ENCODE data around the gene DENND6B.
A peak's percentile ranks its signal among the peaks of the same experiment; 100 is the strongest.

Gene DENND6B

GRCh38 chr22:50314455-50315288 is 12.1 kb downstream of the DENND6B start:
- DNase-seq = peak; percentile 63

DNA sequence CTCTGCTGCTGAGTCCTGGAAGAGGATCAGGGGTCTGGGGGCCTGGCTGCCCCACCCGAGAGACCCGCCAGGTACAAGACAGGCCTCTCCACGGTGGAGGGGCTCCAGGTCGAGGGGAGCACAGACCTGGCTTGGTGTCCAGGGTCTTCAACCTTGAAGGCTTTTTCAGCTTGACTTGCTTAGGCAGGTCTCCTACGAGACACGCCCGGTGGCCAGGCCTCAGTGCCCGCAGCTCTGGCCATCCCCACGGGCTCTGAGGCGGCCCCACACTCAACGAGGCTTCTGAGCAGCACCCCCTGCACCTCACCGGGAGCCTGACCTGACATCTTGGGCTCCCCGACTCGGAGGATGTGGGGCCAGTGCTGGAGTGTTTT is 12.7 kb downstream of the DENND6B start:
- no peak for DNase-seq

- no peak for DNase-seq
Measured at GRCh38 chr22:50313600-50313999, 13.2 kb downstream of the DENND6B start.

GRCh38 chr22:50313021-50313420 is 13.8 kb downstream of the DENND6B start:
- no peak for DNase-seq

DNA sequence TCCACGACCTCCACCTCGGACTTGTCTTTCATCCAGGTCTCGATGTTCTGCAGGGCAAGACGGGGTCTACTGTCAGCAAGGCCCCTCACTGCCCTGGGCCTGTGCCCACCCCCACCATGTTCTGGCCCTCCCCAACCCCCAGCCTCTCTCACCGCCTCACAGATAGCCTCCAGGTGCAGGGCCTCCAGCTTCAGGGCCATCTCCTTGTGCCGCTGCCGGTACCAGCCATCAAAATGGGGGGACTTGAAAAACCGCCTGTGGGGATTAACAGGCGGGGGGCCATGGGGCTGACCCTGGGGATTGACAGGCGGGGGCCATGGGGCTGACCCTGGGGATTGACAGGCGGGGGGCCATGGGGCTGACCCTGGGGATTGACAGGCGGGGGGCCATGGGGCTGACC is 14.4 kb downstream of the DENND6B start:
- no peak for DNase-seq

DNA sequence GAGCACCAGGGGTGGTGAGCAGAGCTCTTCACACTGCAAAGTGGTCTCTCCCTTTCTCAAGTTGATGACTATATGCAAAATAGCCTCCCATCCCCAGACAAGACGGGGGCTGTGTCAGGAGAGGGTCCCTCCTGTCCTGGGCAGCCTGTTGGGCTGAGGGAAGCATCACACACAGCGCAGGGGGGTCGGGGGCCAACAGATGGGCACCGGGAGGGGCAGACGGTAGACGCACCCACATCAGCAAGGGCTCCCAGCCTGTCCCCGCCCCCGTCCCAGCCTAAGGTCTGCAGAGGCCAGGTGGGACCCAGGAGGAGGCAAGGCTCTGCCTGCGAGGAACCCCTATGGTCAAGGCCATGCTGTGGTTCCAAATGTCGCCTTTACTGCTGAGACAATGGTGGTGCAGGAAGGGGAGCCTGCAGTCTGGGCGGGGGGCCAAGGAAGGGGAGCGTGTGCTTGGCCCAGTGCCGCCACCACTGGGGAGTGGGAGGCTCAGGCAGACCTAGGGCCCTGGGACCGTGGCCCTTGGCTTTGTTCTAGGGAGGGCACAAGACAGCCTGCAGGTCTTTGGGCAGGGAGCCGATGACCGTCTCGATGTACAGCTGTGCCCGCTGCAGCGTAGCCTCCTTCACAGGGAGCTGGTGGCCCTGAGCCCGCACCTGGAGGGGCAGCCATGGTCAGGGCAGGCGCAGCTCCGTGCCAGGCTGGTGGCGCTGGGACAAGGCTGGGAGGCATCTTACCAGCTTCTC is 15.0 kb downstream of the DENND6B start:
- no peak for DNase-seq

- DNase-seq = no peak
Measured at GRCh38 chr22:50310949-50311444, 15.8 kb downstream of the DENND6B start.

GRCh38 chr22:50310031-50310722 is 16.6 kb downstream of the DENND6B start:
- DNase-seq = no peak

DNA sequence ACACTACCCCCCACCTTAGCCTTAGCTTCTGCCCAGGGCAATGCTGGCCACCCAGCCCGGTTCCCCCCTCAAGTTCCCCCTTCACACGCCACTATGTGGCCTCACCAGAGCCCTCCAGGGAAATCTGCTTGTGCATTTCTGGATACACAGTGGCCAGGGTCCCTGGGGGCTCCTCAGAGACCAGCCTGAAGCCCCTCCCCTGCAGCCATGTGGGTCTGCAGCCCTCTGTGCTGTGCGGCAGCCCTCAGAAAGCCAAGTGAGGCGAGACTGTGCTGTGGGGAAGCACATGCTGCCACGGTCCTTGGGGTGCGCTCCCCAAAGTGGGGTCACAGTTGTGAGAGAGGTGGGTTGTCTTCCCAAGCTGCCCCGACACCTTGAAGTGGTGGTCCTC is 17.2 kb downstream of the DENND6B start:
- DNase-seq = no peak

DNA sequence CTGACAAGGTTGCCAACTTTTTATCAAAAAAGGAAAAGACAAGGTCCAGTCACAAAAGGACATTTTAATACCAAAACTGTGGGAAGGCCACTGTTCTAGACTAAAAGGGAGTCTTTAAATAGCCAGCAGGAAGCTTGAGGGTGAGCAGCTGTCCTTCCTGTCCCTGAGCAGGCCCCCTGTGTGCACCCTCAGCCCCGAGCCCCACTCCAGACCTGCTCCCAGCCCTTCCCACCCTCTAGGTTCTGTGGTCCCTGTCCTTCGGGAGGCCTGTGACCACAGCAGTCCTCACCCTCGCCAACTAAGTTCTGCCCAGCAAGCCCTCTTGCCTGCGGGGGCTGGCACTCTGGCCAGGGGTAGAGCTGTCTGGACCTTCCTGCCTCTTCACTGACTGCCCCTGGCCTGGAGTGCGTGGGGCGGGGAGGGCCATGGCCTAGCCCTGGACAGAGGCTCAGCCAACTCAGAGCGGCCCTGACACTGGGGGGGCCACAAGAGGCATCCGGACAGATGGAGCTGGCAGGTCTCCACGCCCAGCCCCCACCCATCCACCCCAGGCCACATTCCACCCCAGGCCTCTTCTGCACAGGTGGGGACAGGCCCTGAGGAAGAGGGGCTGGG is 17.7 kb downstream of the DENND6B start:
- DNase-seq = no peak

DNA sequence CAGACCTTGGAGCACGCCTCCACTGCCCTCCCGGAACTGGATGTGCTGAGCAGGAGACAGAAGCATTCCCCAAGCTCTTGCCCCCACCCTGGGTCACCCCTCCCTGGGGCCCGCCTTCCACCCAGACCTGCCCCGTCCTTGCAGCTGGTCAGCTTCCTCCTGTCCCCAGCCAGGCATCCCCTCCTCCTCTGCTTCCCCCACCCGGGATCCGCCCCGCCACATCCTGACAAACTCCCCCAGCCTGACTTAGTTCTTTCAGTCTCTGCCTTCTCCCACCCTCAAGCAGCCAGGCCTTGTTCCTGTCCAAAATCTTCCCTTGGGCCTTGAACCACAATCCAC is 18.2 kb downstream of the DENND6B start:
- DNase-seq = no peak

GRCh38 chr22:50307890-50308596 is 18.8 kb downstream of the DENND6B start:
- DNase-seq = no peak

GRCh38 chr22:50306753-50307749 is 19.8 kb downstream of the DENND6B start, which contains the start of gene PLXNB2:
Gene PLXNB2 (minus strand): TSS chr22:50307646. CDS start chr22:50290584, 17,062 bp downstream.
- DNase-seq = no peak

GRCh38 chr22:50305923-50306566 is 20.8 kb downstream of the DENND6B start:
- peak; percentile 65 for DNase-seq

- no peak for DNase-seq
Measured at GRCh38 chr22:50305393-50305922, 21.4 kb downstream of the DENND6B start.

- DNase-seq = no peak
Measured at GRCh38 chr22:50304528-50305392, 22.1 kb downstream of the DENND6B start.

DNA sequence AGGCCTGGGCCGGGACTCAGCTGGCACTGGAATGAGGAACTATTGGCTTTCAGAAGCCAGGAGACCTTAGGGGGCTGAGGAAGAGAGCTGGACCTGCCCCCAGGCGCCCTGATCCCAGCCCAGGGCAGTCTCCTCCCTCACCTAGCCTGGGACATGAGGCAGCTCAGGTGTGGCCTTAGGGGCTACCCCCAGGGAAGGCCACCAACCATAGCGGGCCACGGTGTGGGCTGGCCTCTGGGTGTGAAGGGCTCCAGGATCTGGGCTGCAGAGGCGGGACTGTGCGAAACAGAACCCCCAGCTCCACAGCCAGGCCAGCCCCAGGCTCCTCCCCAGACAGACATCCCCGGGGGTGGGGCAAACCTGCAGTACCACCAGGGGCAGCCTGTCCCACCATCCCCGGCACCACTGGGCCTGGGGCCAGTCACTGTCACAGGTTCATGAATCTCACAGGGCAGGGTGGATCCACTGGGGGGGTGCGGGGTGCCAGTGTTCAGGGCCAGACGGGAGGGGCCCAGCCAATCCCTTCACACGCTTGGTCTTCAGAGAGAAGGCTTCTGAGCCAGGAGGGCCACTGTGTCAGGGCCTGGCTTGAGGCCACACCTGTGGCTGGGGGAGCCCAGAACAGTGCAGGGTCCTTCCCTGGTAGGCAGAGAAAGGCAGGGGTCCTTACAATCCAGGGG is 22.8 kb downstream of the DENND6B start:
- DNase-seq = no peak

DNA sequence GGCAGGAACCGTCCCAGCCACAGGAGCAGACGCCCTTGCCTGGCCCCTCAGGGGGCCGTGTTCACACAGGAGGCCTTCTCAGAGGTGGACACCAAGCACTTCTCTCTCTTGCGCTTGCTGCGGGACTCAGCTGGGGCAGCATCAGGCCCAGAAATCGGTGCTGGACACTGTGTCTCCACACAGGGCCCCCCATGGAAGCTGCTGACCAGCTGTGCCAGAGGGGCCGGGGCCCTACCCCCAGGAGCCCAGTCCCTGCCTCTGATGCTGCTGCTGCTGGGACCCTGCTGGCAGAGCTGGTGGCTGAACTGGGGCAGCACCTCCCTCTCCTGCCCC is 23.3 kb downstream of the DENND6B start:
- DNase-seq = no peak

DNA sequence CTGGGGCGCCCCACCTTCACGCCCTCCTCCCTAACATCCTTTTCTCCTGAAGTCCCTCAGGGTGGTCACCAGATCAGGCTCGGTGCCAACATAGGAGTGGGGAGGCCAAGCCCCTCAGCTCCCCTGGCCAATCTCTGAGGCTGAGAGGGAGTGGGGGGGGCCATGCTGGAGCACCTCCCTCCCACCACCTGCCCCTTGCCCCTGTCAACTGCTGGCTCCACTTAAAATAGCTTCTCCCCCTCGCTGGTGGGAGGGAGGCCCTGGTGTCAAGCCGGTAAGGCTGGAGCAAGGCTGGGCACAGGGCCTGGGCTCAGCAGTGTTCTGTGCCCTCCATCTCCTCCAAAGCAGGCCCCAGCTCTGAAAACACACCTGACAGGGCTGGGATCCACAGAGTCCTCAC is 24.2 kb downstream of the DENND6B start:
- no peak for DNase-seq

All from DMS79 (cell line).